NOMO-1 treated with DMSO at 0.1 percent for 48 hours (cell line): Measurements from ENCODE around the gene APOBEC3F.
"Not testable (repeated sequence)": the region's sequence is repeated elsewhere in the genome, so short reads cannot be mapped to it uniquely, and the experiment has no call there.

ENCODE experiments used
- DNase-seq: peaks from one replicate; lab custom pipeline; 2025; ENCODE audit not compliant: unreplicated experiment; lab: John Stamatoyannopoulos, UW

The APOBEC3F gene

GRCh38 chr22:39040538-39041296, at the start of gene APOBEC3F:
APOBEC3F (plus strand) TSS chr22:39040864; CDS start chr22:39040961, 97 bp downstream.
- DNase-seq, result peak; percentile 38

GRCh38 chr22:38992871-38993371, 47.7 kb upstream of the APOBEC3F start:
- not testable (repeated sequence) for DNase-seq

GRCh38 chr22:38996105-38996504, 44.6 kb upstream of the APOBEC3F start:
- DNase-seq, result no peak

- DNase-seq, result no peak
Observed at GRCh38 chr22:38997518-38997917, 43.1 kb upstream of the APOBEC3F start.

- peak; percentile 92 for DNase-seq
Observed at GRCh38 chr22:39003165-39003638, 37.5 kb upstream of the APOBEC3F start.

- DNase-seq, result no peak
Observed at GRCh38 chr22:39007177-39007576, 33.5 kb upstream of the APOBEC3F start.

GRCh38 chr22:39008271-39008850, 32.3 kb upstream of the APOBEC3F start:
- DNase-seq, result peak; percentile 25

GRCh38 chr22:39010946-39011345, 29.7 kb upstream of the APOBEC3F start:
- DNase-seq, result no peak

GRCh38 chr22:39012533-39013511, 27.8 kb upstream of the APOBEC3F start:
- no peak for DNase-seq

- not testable (repeated sequence) for DNase-seq
Observed at GRCh38 chr22:39013561-39013941, 27.1 kb upstream of the APOBEC3F start.

GRCh38 chr22:39013942-39014722, 26.5 kb upstream of the APOBEC3F start, which contains the start of gene APOBEC3C:
APOBEC3C (plus strand) TSS chr22:39014257; CDS start chr22:39014363, 106 bp downstream.
- peak; percentile 91 for DNase-seq

GRCh38 chr22:39014723-39015121, 25.9 kb upstream of the APOBEC3F start:
- not testable (repeated sequence) for DNase-seq

GRCh38 chr22:39016592-39016991, 24.1 kb upstream of the APOBEC3F start:
- DNase-seq, result no peak

GRCh38 chr22:39017596-39018365, 22.9 kb upstream of the APOBEC3F start:
- no peak for DNase-seq

GRCh38 chr22:39020021-39020651, 20.5 kb upstream of the APOBEC3F start:
- DNase-seq, result not testable (repeated sequence)

GRCh38 chr22:39021552-39022250, 19.0 kb upstream of the APOBEC3F start:
- DNase-seq, result no peak

- no peak for DNase-seq
Observed at GRCh38 chr22:39024519-39025308, 15.9 kb upstream of the APOBEC3F start.
